ENCODE data around the gene FAM240B. TPM values are rescaled to one million over a fixed set of nuclear protein-coding genes. Genes with fewer than 3 reads are reported as not detected.

The FAM240B gene
- total and polyA plus RNA-seq, 2 experiments from 2014 or later = not detected

- Histone ChIP-seq H3K9me3 (ENCODE audit: low read depth) (no peaks in the 10 kb centered on the region), H3K36me3 (no peaks in the 10 kb centered on the region), H3K4me1 (ENCODE audit: low read depth) (peaks cover 7% of the 10 kb centered on the region), H3K4me3 (no peak overlapping the region), H3K27me3 (no peaks in the 10 kb centered on the region), H3K27ac (no peak overlapping the region)
- TF ChIP-seq CTCF (IDR thresholded peaks at IDR 0.05; ENCODE audit: low read depth, low read length) = no peak
- DNase-seq (ENCODE audit: low read depth in 1 of 2, low spot score in 1 of 2) = no peak
Measured at GRCh38 chr9:38692707-38693106, 27.2 kb downstream of the FAM240B start.

- Histone ChIP-seq H3K4me1 (ENCODE audit: low read depth) (peaks cover 15% of the 10 kb centered on the region), H3K36me3 (no peaks in the 10 kb centered on the region), H3K9me3 (ENCODE audit: low read depth) (no peaks in the 10 kb centered on the region), H3K27ac (no peak overlapping the region), H3K27me3 (no peaks in the 10 kb centered on the region), H3K4me3 (no peak overlapping the region)
- DNase-seq (ENCODE audit: low read depth in 1 of 2, low spot score in 1 of 2) = no peak
- TF ChIP-seq CTCF (IDR thresholded peaks at IDR 0.05; ENCODE audit: low read depth, low read length) = no peak
Measured at GRCh38 chr9:38690574-38690973, 29.4 kb downstream of the FAM240B start.

GRCh38 chr9:38689678-38690077, 30.3 kb downstream of the FAM240B start:
- no peaks in the 10 kb centered on the region for H3K36me3 ChIP-seq
- peak in 1 of 2 donors; percentile 71 for DNase-seq (ENCODE audit: low read depth in 1 of 2, low spot score in 1 of 2)
- no peak for TF ChIP-seq CTCF (IDR thresholded peaks at IDR 0.05; ENCODE audit: low read depth, low read length)
- H3K4me3 ChIP-seq = no peak overlapping the region
- H3K27ac ChIP-seq = no peak overlapping the region
- no peaks in the 10 kb centered on the region for H3K27me3 ChIP-seq
- peaks cover 15% of the 10 kb centered on the region for H3K4me1 ChIP-seq (ENCODE audit: low read depth)
- H3K9me3 ChIP-seq (ENCODE audit: low read depth) = no peaks in the 10 kb centered on the region

GRCh38 chr9:38687992-38688391, 31.9 kb downstream of the FAM240B start:
- DNase-seq (ENCODE audit: low read depth in 1 of 2, low spot score in 1 of 2) = no peak
- H3K36me3 ChIP-seq = no peaks in the 10 kb centered on the region
- no peak overlapping the region for H3K4me3 ChIP-seq
- peaks cover 15% of the 10 kb centered on the region for H3K4me1 ChIP-seq (ENCODE audit: low read depth)
- H3K27me3 ChIP-seq = no peaks in the 10 kb centered on the region
- H3K9me3 ChIP-seq (ENCODE audit: low read depth) = no peaks in the 10 kb centered on the region
- H3K27ac ChIP-seq = no peak overlapping the region
- no peak for TF ChIP-seq CTCF (IDR thresholded peaks at IDR 0.05; ENCODE audit: low read depth, low read length)

- Histone ChIP-seq H3K9me3 (ENCODE audit: low read depth) (no peaks in the 10 kb centered on the region), H3K4me3 (no peak overlapping the region), H3K4me1 (ENCODE audit: low read depth) (peaks cover 18% of the 10 kb centered on the region), H3K36me3 (no peaks in the 10 kb centered on the region), H3K27ac (no peak overlapping the region), H3K27me3 (no peaks in the 10 kb centered on the region)
- no peak for TF ChIP-seq CTCF (IDR thresholded peaks at IDR 0.05; ENCODE audit: low read depth, low read length)
- DNase-seq (ENCODE audit: low read depth in 1 of 2, low spot score in 1 of 2) = peak in 1 of 2 donors; percentile 61
Measured at GRCh38 chr9:38687389-38687842, 32.5 kb downstream of the FAM240B start.

- no peaks in the 10 kb centered on the region for H3K9me3 ChIP-seq (ENCODE audit: low read depth)
- no peak for TF ChIP-seq CTCF (IDR thresholded peaks at IDR 0.05; ENCODE audit: low read depth, low read length)
- no peaks in the 10 kb centered on the region for H3K27me3 ChIP-seq
- H3K36me3 ChIP-seq = no peaks in the 10 kb centered on the region
- H3K4me1 ChIP-seq (ENCODE audit: low read depth) = peaks cover 20% of the 10 kb centered on the region
- no peak overlapping the region for H3K27ac ChIP-seq
- DNase-seq (ENCODE audit: low read depth in 1 of 2, low spot score in 1 of 2) = no peak
- no peak overlapping the region for H3K4me3 ChIP-seq
Measured at GRCh38 chr9:38686933-38687332, 33.0 kb downstream of the FAM240B start.

Measured in cardiac muscle cell (in vitro differentiated cells and primary cell).